ENCODE results near the gene PNPO.

Gene PNPO

DNA sequence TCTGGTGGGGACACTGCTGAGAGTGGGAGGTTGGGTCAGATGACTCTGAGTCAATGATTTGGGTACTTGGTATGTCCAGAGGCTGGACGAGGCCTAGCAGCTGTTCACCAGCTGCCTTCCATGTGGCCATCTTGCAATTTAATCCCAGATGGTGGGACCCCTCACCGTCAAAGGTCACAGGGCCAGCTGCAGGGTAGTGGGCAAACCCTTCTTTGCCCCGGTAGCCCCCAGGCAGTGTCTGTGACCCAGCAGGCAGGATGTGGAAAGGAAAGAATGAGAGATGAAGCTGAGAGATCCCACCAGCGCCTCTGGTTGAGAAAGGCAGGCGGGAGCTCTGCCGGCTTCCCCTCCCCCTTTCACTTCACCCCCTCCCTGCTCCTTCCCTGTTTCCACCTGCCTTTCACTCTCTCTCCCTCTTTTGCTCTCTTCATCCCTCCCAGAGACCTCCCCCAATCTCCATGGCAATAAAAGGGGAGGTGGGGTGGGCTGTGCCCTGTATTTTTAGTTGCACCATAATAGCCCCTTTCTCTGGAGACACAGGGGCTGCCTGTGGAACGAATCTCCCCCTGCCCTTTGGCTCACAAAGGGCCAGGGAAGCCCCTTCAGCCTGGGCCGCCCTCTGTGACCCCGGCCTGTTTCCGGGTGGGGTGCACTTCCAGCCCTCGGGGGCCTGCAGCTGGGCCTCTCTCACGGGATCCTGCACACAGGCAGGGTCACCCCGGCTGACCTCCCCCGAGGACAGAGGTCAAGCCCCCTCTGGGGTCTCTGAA is 49.8 kb downstream of the PNPO start:
- H3K36me3 Mint-ChIP-seq (ENCODE audit: insufficient read depth) = no peaks in the 10 kb centered on the region
- DNase-seq (ENCODE audit: low spot score in 2 of 2) (no peak), ATAC-seq (replicated peaks; ENCODE audit: extremely low read depth, poor library complexity, severe bottlenecking) (no peak)
- H3K27me3 Mint-ChIP-seq = peaks cover 8% of the 10 kb centered on the region
- no peak overlapping the region for H3K4me3 Mint-ChIP-seq
- no peaks in the 10 kb centered on the region for H3K9me3 Mint-ChIP-seq
- H3K27ac Mint-ChIP-seq (ENCODE audit: low read depth) = no peak overlapping the region
- H3K4me1 Mint-ChIP-seq = peaks cover 13% of the 10 kb centered on the region

- Mint-ChIP-seq H3K27ac (ENCODE audit: low read depth) (no peak overlapping the region), H3K36me3 (ENCODE audit: insufficient read depth) (no peaks in the 10 kb centered on the region), H3K27me3 (peaks cover 11% of the 10 kb centered on the region), H3K4me3 (no peak overlapping the region), H3K4me1 (peaks cover 13% of the 10 kb centered on the region), H3K9me3 (no peaks in the 10 kb centered on the region)
- ATAC-seq (replicated peaks; ENCODE audit: extremely low read depth, poor library complexity, severe bottlenecking) (no peak), DNase-seq (ENCODE audit: low spot score in 2 of 2) (no peak)
Observed at GRCh38 chr17:47992216-47992615, 50.8 kb downstream of the PNPO start.

DNA sequence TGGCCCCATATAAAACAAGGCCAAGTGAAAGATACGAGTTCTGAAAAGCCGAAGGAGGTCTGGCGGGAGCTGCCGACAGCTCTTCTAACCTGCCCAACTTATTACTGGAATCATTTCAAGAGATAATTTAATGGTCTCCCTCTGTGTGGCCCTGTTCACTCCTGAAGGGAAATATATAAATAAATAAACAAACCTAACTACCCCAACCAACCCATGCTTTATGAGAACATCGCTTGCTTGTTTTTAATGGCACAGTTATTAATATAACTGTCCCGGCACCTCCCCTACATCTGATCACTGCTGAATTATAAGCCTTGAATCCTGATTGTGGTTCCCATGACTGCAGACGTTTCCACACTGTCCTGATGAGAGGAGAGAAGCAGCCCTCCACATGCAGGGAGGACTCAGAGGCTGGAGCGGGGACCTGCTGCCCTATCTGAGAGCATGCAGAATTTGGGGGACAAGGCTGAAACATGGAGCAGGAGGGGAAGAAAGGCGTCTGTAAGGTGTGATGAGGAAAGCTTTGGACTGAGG is 51.7 kb downstream of the PNPO start:
- no peak for ATAC-seq (replicated peaks; ENCODE audit: extremely low read depth, poor library complexity, severe bottlenecking)
- no peak for DNase-seq (ENCODE audit: low spot score in 2 of 2)
- Mint-ChIP-seq H3K27me3 (peaks cover 18% of the 10 kb centered on the region), H3K36me3 (ENCODE audit: insufficient read depth) (no peaks in the 10 kb centered on the region), H3K27ac (ENCODE audit: low read depth) (no peak overlapping the region), H3K4me1 (peaks cover 13% of the 10 kb centered on the region), H3K4me3 (no peak overlapping the region), H3K9me3 (no peaks in the 10 kb centered on the region)

GRCh38 chr17:47993964-47994363 is 52.6 kb downstream of the PNPO start:
- peaks cover 18% of the 10 kb centered on the region for H3K27me3 Mint-ChIP-seq
- H3K27ac Mint-ChIP-seq (ENCODE audit: low read depth) = no peak overlapping the region
- DNase-seq (ENCODE audit: low spot score in 2 of 2) = no peak
- H3K36me3 Mint-ChIP-seq (ENCODE audit: insufficient read depth) = no peaks in the 10 kb centered on the region
- ATAC-seq (replicated peaks; ENCODE audit: extremely low read depth, poor library complexity, severe bottlenecking) = no peak
- H3K9me3 Mint-ChIP-seq = no peaks in the 10 kb centered on the region
- H3K4me1 Mint-ChIP-seq = peaks cover 8% of the 10 kb centered on the region
- H3K4me3 Mint-ChIP-seq = no peak overlapping the region

DNA sequence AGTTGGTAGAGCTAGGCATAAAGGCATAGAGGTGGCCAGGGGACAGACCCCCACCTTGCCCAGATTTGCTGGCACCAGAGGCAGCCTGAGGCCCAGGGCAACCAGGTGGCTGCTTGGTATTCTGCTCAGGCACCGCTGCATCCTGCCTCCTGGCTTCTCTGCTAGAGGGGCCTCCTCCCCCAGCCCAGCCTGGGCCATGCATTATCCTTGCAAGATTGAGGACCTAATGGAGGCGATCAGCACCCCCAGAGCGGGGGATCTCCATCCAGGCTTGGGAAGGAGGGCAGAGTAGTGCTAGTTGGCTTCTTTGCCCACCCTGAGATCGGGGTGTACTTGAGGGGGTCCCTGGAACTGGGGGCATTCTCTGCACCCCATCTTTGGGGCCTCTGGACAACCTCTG is 53.4 kb downstream of the PNPO start:
- no peak overlapping the region for H3K4me3 Mint-ChIP-seq
- peaks cover 18% of the 10 kb centered on the region for H3K27me3 Mint-ChIP-seq
- DNase-seq (ENCODE audit: low spot score in 2 of 2) = no peak
- H3K9me3 Mint-ChIP-seq = no peaks in the 10 kb centered on the region
- H3K4me1 Mint-ChIP-seq = peaks cover 2% of the 10 kb centered on the region
- no peak for ATAC-seq (replicated peaks; ENCODE audit: extremely low read depth, poor library complexity, severe bottlenecking)
- no peaks in the 10 kb centered on the region for H3K36me3 Mint-ChIP-seq (ENCODE audit: insufficient read depth)
- H3K27ac Mint-ChIP-seq (ENCODE audit: low read depth) = no peak overlapping the region

DNA sequence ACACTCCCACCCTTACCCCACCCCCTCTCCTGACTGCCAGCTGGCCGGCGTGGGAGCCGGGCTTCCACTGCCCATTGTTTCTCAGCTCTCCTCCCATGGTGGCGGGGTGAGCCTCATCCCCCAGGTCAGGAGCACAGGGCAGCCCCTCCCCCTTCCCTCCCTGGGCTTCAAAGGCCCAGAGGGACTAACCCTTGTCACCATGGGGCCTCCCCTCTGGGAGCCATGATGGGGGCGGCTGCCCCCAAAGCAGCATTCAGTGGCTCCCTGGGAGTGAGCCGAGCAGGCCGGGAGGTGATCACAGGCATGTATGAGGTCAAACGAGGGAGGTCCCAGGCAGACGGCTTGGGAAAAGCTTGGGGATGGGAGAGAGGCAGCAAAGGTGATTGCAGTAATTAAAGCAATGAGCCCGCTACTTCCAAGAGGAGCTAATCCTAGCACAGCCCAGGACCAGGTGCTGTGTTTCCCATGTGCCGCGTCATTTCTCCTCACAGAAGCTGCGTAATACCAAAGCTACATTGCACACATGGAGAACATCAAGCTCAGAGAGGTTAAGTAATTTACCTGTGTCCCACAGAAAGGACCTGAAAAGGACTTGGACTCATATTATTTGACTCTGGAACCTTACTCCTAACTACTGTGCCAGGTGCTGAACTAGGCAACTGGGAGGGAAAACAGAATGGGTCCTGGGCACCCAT is 54.0 kb downstream of the PNPO start:
- DNase-seq (ENCODE audit: low spot score in 2 of 2) (no peak), ATAC-seq (replicated peaks; ENCODE audit: extremely low read depth, poor library complexity, severe bottlenecking) (no peak)
- Mint-ChIP-seq H3K27ac (ENCODE audit: low read depth) (no peak overlapping the region), H3K9me3 (no peaks in the 10 kb centered on the region), H3K36me3 (ENCODE audit: insufficient read depth) (no peaks in the 10 kb centered on the region), H3K27me3 (peaks cover 18% of the 10 kb centered on the region), H3K4me3 (no peak overlapping the region), H3K4me1 (no peaks in the 10 kb centered on the region)

- peaks cover 18% of the 10 kb centered on the region for H3K27me3 Mint-ChIP-seq
- ATAC-seq (replicated peaks; ENCODE audit: extremely low read depth, poor library complexity, severe bottlenecking) (no peak), DNase-seq (ENCODE audit: low spot score in 2 of 2) (no peak)
- H3K36me3 Mint-ChIP-seq (ENCODE audit: insufficient read depth) = no peaks in the 10 kb centered on the region
- H3K9me3 Mint-ChIP-seq = no peaks in the 10 kb centered on the region
- no peak overlapping the region for H3K27ac Mint-ChIP-seq (ENCODE audit: low read depth)
- no peak overlapping the region for H3K4me3 Mint-ChIP-seq
- H3K4me1 Mint-ChIP-seq = no peaks in the 10 kb centered on the region
Observed at GRCh38 chr17:47996201-47996600, 54.8 kb downstream of the PNPO start.

- Mint-ChIP-seq H3K27me3 (peaks cover 22% of the 10 kb centered on the region), H3K27ac (ENCODE audit: low read depth) (no peak overlapping the region), H3K4me1 (no peaks in the 10 kb centered on the region), H3K9me3 (no peaks in the 10 kb centered on the region), H3K36me3 (ENCODE audit: insufficient read depth) (no peaks in the 10 kb centered on the region), H3K4me3 (no peak overlapping the region)
- DNase-seq (ENCODE audit: low spot score in 2 of 2) (no peak), ATAC-seq (replicated peaks; ENCODE audit: extremely low read depth, poor library complexity, severe bottlenecking) (no peak)
Observed at GRCh38 chr17:47997586-47997985, 56.2 kb downstream of the PNPO start.

- H3K27ac Mint-ChIP-seq (ENCODE audit: low read depth) = no peak overlapping the region
- ATAC-seq (replicated peaks; ENCODE audit: extremely low read depth, poor library complexity, severe bottlenecking) (no peak), DNase-seq (ENCODE audit: low spot score in 2 of 2) (no peak)
- H3K36me3 Mint-ChIP-seq (ENCODE audit: insufficient read depth) = no peaks in the 10 kb centered on the region
- H3K4me3 Mint-ChIP-seq = no peak overlapping the region
- no peaks in the 10 kb centered on the region for H3K4me1 Mint-ChIP-seq
- H3K27me3 Mint-ChIP-seq = peaks cover 26% of the 10 kb centered on the region
- H3K9me3 Mint-ChIP-seq = no peaks in the 10 kb centered on the region
Observed at GRCh38 chr17:47998044-47998443, 56.7 kb downstream of the PNPO start.
